Measurements from ENCODE around the gene SDR9C7.
"Not testable (repeated sequence)": the region's sequence is repeated elsewhere in the genome, so short reads cannot be mapped to it uniquely, and the experiment has no call there.

Gene SDR9C7

GRCh38 chr12:56914724-56915123, 19.5 kb downstream of the SDR9C7 start:
- H3K36me3 ChIP-seq (ENCODE audit: insufficient read depth, low read length), result no peaks in the 10 kb centered on the region
- no peak overlapping the region for H3K9ac ChIP-seq (ENCODE audit: low read depth, low read length)
- H3K4me1 ChIP-seq (ENCODE audit: insufficient read depth, low read length), result no peaks in the 10 kb centered on the region
- H3K9me3 ChIP-seq (ENCODE audit: control insufficient read depth, insufficient read depth, low read length), result peaks cover 6% of the 10 kb centered on the region; the same call in 1 of the 2 replicates

- Histone ChIP-seq H3K9ac (ENCODE audit: low read depth, low read length) (no peak overlapping the region), H3K36me3 (ENCODE audit: insufficient read depth, low read length) (no peaks in the 10 kb centered on the region), H3K9me3 (ENCODE audit: control insufficient read depth, insufficient read depth, low read length) (peaks cover 6% of the 10 kb centered on the region; the same call in 1 of the 2 replicates), H3K4me1 (ENCODE audit: insufficient read depth, low read length) (no peaks in the 10 kb centered on the region)
Measured at GRCh38 chr12:56914256-56914655, 20.0 kb downstream of the SDR9C7 start.

- H3K9ac ChIP-seq (ENCODE audit: low read depth, low read length); H3K36me3 ChIP-seq (ENCODE audit: insufficient read depth, low read length); H3K4me1 ChIP-seq (ENCODE audit: insufficient read depth, low read length); H3K9me3 ChIP-seq (ENCODE audit: control insufficient read depth, insufficient read depth, low read length): not testable (repeated sequence)
Measured at GRCh38 chr12:56909403-56909802, 24.8 kb downstream of the SDR9C7 start.

- peaks cover 8% of the 10 kb centered on the region for H3K9me3 ChIP-seq (ENCODE audit: control insufficient read depth, insufficient read depth, low read length)
- H3K9ac ChIP-seq (ENCODE audit: low read depth, low read length), result no peak overlapping the region
- no peaks in the 10 kb centered on the region for H3K4me1 ChIP-seq (ENCODE audit: insufficient read depth, low read length)
- no peaks in the 10 kb centered on the region for H3K36me3 ChIP-seq (ENCODE audit: insufficient read depth, low read length)
Measured at GRCh38 chr12:56908136-56908535, 26.1 kb downstream of the SDR9C7 start.

GRCh38 chr12:56905852-56906251, 28.4 kb downstream of the SDR9C7 start:
- H3K4me1 ChIP-seq (ENCODE audit: insufficient read depth, low read length), result no peaks in the 10 kb centered on the region
- peaks cover 8% of the 10 kb centered on the region for H3K9me3 ChIP-seq (ENCODE audit: control insufficient read depth, insufficient read depth, low read length)
- H3K9ac ChIP-seq (ENCODE audit: low read depth, low read length), result no peak overlapping the region
- H3K36me3 ChIP-seq (ENCODE audit: insufficient read depth, low read length), result no peaks in the 10 kb centered on the region

DNA sequence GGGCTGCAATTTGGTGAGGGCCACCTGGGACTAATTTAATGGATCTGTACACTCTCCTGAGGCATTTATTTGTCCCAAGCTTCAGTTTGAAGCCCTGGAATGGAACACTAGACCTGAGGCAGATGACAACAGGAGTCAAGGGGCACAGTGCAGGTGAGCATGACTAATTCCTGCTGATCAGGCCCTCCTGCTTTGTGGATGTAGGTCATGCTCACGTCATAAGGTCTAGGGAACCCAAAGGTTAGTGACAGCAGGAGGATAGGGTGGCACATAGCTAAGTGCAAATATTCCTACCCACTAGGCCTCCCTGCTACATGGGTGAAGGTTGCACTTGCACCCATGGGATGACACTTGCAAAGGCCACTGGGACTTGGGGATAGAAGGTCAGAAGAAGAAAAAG, 30.8 kb downstream of the SDR9C7 start:
- Histone ChIP-seq H3K36me3 (ENCODE audit: insufficient read depth, low read length) (no peaks in the 10 kb centered on the region), H3K9me3 (ENCODE audit: control insufficient read depth, insufficient read depth, low read length) (peaks cover 3% of the 10 kb centered on the region; the same call in 1 of the 2 replicates), H3K4me1 (ENCODE audit: insufficient read depth, low read length) (no peaks in the 10 kb centered on the region), H3K9ac (ENCODE audit: low read depth, low read length) (no peak overlapping the region)

DNA sequence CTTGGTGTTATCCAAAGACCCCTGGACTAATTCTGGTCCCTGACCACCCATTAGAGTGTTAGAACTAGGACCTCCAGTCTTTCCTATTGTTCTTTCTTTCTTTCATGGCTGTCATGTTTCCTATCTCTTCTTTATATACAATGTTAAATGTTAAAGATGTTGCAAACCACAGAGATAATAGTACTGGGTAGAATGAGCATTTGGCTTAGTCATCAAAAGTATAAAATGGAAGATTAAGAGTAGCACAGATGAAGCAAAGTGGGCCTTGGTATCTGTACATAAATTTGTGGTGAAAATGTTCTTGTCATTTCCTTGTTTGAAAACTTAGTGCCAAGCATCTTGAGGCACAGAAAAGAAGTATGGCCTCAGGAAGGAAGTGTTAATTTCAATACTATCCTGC, 32.9 kb downstream of the SDR9C7 start:
- not testable (repeated sequence) for H3K9me3 ChIP-seq (ENCODE audit: control insufficient read depth, insufficient read depth, low read length); H3K9ac ChIP-seq (ENCODE audit: low read depth, low read length); H3K4me1 ChIP-seq (ENCODE audit: insufficient read depth, low read length); H3K36me3 ChIP-seq (ENCODE audit: insufficient read depth, low read length)

GRCh38 chr12:56900583-56900982, 33.6 kb downstream of the SDR9C7 start:
- Histone ChIP-seq H3K36me3 (ENCODE audit: insufficient read depth, low read length) (no peaks in the 10 kb centered on the region), H3K4me1 (ENCODE audit: insufficient read depth, low read length) (no peaks in the 10 kb centered on the region), H3K9me3 (ENCODE audit: control insufficient read depth, insufficient read depth, low read length) (peaks cover 3% of the 10 kb centered on the region; the same call in 1 of the 2 replicates), H3K9ac (ENCODE audit: low read depth, low read length) (no peak overlapping the region)

DNA sequence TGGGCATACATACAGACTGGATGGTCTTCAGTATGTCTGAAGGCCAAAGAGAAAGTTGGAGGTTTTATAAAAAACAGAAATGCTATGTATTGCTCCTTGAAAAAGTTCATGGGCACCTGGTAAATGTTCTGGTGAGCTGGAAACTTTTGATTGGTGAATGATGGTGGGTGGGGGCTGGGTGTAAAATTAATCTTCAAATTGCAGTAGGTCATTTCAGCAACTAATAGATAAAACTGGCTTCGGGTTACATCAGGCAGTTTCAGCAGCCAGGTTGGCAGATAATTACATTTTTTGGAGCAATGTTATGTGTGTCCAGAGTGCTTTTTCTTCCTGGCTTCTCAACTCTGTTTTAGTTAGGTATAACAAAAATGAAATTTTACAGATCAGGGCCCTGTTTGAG, 35.3 kb downstream of the SDR9C7 start:
- Histone ChIP-seq H3K4me1 (ENCODE audit: insufficient read depth, low read length) (no peaks in the 10 kb centered on the region), H3K9ac (ENCODE audit: low read depth, low read length) (no peak overlapping the region), H3K9me3 (ENCODE audit: control insufficient read depth, insufficient read depth, low read length) (0 out of 2 replicates have a peak, but pooled peaks cover under 1% of the 10 kb centered on the region), H3K36me3 (ENCODE audit: insufficient read depth, low read length) (no peaks in the 10 kb centered on the region)

- Histone ChIP-seq H3K36me3 (ENCODE audit: insufficient read depth, low read length) (no peaks in the 10 kb centered on the region), H3K4me1 (ENCODE audit: insufficient read depth, low read length) (no peaks in the 10 kb centered on the region)
Measured at GRCh38 chr12:56897844-56898361, 36.3 kb downstream of the SDR9C7 start.

GRCh38 chr12:56896082-56896481, 38.1 kb downstream of the SDR9C7 start:
- no peaks in the 10 kb centered on the region for H3K9me3 ChIP-seq (ENCODE audit: control insufficient read depth, insufficient read depth, low read length)
- H3K36me3 ChIP-seq (ENCODE audit: insufficient read depth, low read length), result no peaks in the 10 kb centered on the region

More at GRCh38 chr12:56897844-56898361, 36.3 kb downstream of the SDR9C7 start:
- H3K9me3 ChIP-seq (ENCODE audit: control insufficient read depth, insufficient read depth, low read length), result no peaks in the 10 kb centered on the region
- no peak overlapping the region for H3K9ac ChIP-seq (ENCODE audit: low read depth, low read length)

GRCh38 chr12:56894698-56895368, 39.4 kb downstream of the SDR9C7 start:
- no peaks in the 10 kb centered on the region for H3K9me3 ChIP-seq (ENCODE audit: control insufficient read depth, insufficient read depth, low read length)
- no peak overlapping the region for H3K9ac ChIP-seq (ENCODE audit: low read depth, low read length)
- H3K36me3 ChIP-seq (ENCODE audit: insufficient read depth, low read length), result no peaks in the 10 kb centered on the region
- H3K4me1 ChIP-seq (ENCODE audit: insufficient read depth, low read length), result no peaks in the 10 kb centered on the region

More at GRCh38 chr12:56896082-56896481, 38.1 kb downstream of the SDR9C7 start:
- Histone ChIP-seq H3K4me1 (ENCODE audit: insufficient read depth, low read length) (no peaks in the 10 kb centered on the region), H3K9ac (ENCODE audit: low read depth, low read length) (no peak overlapping the region)

DNA sequence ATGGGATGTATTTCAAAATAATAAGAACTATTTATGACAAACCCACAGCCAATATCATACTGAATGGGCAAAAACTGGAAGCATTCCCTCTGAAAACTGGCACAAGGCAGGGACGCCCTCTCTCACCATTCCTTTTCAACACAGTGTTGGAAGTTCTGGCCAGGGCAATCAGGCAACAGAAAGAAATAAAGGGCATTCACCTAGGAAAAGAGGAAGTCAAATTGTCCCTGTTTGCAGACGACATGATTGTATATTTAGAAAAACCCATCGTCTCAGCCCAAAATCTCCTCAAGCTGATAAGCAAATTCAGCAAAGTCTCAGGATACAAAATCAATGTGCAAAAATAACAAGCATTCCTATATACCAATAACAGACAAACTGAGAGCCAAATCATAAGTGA, 42.3 kb downstream of the SDR9C7 start:
- not testable (repeated sequence) for H3K9ac ChIP-seq (ENCODE audit: low read depth, low read length); H3K9me3 ChIP-seq (ENCODE audit: control insufficient read depth, insufficient read depth, low read length); H3K4me1 ChIP-seq (ENCODE audit: insufficient read depth, low read length); H3K36me3 ChIP-seq (ENCODE audit: insufficient read depth, low read length)

DNA sequence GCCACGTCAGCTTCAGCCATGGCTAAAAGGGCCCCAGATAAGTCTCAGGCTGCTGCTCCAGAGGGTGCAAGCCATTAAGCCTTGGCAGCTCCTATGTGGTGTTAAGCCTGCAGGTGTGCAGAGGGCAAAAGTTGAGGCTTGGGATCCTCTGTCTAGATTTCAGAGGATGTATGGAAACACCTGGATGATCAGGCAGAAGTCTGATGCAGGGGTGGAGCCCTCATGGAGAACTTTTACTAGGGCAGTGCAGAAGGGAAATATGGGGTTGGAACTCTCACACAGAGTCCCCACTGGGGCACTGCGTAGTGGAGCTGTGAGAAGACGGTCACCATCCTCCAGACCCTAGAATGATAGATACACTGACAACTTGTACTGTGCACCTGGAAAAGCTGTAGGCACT, 47.9 kb downstream of the SDR9C7 start:
- no peaks in the 10 kb centered on the region for H3K36me3 ChIP-seq (ENCODE audit: insufficient read depth, low read length)

DNA sequence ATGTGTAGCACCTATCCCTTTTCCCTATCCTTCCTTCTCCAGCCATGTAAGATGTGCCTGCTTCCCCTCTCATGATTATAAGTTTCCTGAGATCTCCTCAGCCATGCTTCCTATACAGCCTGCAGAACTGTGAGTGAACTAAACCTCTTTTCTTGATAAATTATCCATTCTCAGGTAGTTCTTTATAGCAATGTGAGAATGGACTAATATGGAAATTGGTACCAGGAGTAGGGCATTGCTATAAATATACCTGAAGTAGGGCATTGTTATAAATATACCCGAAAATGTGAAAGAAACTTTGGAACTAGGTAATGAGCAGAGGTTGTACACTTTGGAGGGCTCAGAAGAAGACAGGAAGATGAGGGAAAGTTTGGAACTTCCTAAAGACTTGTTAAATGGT, 48.9 kb downstream of the SDR9C7 start:
- Histone ChIP-seq H3K4me1 (ENCODE audit: insufficient read depth, low read length) (no peaks in the 10 kb centered on the region), H3K36me3 (ENCODE audit: insufficient read depth, low read length) (no peaks in the 10 kb centered on the region), H3K9me3 (ENCODE audit: control insufficient read depth, insufficient read depth, low read length) (peaks cover 12% of the 10 kb centered on the region), H3K9ac (ENCODE audit: low read depth, low read length) (no peak overlapping the region)

More for the DNA sequence above, 47.9 kb downstream of the SDR9C7 start:
- Histone ChIP-seq H3K9me3 (ENCODE audit: control insufficient read depth, insufficient read depth, low read length) (peaks cover 8% of the 10 kb centered on the region), H3K4me1 (ENCODE audit: insufficient read depth, low read length) (no peaks in the 10 kb centered on the region), H3K9ac (ENCODE audit: low read depth, low read length) (no peak overlapping the region)
